Measurements from ENCODE around the gene ARHGEF16.

- TF ChIP-seq CTCF (IDR thresholded peaks at IDR 0.05) (no peak), POLR2A (IDR thresholded peaks at IDR 0.05) (no peak), EP300 (IDR thresholded peaks at IDR 0.05) (no peak)
These were observed 27.4 kb downstream of the ARHGEF16 start for GRCh38 chr1:3481836-3482375.
